Measurements from ENCODE around the gene SLC25A34. TPM values are rescaled to one million over a fixed set of nuclear protein-coding genes. Genes with fewer than 3 reads are reported as not detected.

Gene SLC25A34
- total and polyA plus RNA-seq, 7 experiments from 2014 or later = 0.08 to 4.6 (median 2.0) TPM; not detected in 1

DNA sequence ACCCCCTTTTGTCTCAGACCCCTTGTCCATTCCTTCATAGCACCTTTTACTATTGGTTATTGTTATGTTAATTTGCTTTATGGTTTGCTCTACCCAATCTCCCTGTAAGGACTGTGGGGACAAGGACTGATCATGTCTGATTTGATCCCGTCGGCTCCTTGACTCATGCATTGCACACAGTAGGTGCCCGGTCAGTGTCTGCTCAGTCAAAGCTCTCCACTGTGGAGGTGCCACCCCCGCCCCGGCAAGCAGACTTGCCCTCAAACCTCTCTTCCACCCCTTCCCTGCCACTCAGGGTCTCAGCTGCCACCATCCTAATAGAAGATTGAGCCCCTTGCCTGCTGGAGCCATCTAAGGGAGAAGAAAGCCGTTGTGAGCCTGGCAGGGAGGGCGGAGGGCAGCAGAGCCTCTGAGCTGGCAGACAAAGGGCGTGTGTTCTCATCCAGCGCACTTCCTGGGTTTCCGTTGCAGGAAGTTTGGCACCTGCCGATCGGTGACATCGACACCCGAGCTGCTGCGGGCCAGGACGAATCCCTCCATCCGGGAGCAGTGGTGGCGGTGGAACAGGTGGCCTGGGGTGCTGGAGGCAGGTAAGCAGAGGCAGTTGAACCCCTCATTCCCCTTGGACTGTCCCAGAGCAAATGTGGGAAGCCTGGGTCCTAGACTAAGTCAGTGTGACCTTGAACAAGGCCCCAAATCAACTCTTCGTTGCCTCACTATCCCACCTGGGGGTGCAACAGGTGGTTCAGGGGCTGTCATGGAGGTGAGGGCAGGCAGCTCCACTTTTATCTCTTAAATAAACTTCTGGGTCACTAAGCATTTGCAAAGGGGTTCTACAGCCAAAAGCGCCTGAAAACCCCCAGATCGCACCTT is 20.3 kb downstream of the SLC25A34 start:
- CTCF ChIA-PET = interaction anchor here (0.6 kb wide), 1 partner anchor 601 kb away, joined by 4 read pairs; no protein-coding TSS in a partner anchor
- Mint-ChIP-seq H3K27ac (peak overlapping the region in 1 of 9 donors; percentile 37), H3K27me3 (peaks cover 31 to 57% (median 37%) of the 10 kb centered on the region in 5 donors), H3K4me3 (peak overlapping the region; percentile 4 to 64 (median 42)), H3K4me1 (peaks cover 5 to 28% (median 16%) of the 10 kb centered on the region in 7 donors), H3K9me3 (peaks cover 0 to 1% (median 0%) of the 10 kb centered on the region in 11 donors), H3K36me3 (no peaks in the 10 kb centered on the region)
- DNase-seq = peak in 4 of 9 donors; percentile 15 to 25 (median 22)
- H3K27me3 ChIP-seq (ENCODE audit: control insufficient read depth in 2 of 2, insufficient read depth in 2 of 2, low read length in 2 of 2) = peaks cover 0 to 3% of the 10 kb centered on the region in 2 donors
- POLR2A ChIA-PET = no interaction called here
- H3K4me3 ChIP-seq (ENCODE audit: low read length) = no peak overlapping the region
- ATAC-seq = no peak
- H3K36me3 ChIP-seq (ENCODE audit: control insufficient read depth in 2 of 3, insufficient read depth in 3 of 3, low read length in 3 of 3) = no peaks in the 10 kb centered on the region
- H3K4me1 ChIP-seq (ENCODE audit: control insufficient read depth in 2 of 2, insufficient read depth in 2 of 2, low read length in 2 of 2) = peaks cover 0 to 5% of the 10 kb centered on the region in 2 donors
- no peak overlapping the region for H3K27ac ChIP-seq (ENCODE audit: low read depth, low read length)
- intact Hi-C loops (cut with micrococcal nuclease) = no loop called here
- no peaks in the 10 kb centered on the region for H3K9me3 ChIP-seq (ENCODE audit: control insufficient read depth in 2 of 3, low read length in 3 of 3)

DNA sequence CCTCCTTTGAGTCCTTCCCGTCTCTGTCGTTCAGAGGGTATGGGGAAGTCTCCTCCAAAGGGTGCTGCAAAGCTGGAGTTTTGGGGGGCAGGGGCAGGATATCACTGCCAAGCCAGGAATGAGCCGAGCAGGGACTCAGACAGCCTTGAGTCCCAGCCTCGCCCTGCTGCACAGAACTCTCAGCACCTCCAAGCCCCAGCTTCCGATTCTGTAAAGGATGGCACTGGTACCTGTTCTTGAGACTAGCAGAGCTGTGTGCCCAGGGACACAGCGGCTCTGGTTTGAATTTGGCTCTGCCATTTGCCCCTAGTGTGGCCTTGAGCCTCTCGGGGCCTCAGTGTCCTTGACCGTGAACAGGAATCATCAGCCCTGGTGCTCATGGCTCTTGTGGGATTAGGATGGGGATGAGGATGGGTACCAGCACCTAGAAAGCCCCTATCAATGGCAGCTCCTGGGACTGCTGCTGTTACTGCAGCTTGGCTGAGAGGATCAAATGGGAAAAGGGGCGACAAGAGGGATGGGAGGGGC is 21.0 kb downstream of the SLC25A34 start:
- Mint-ChIP-seq H3K4me3 (peak overlapping the region in 9 of 10 donors; percentile 16 to 82 (median 54)), H3K27me3 (peaks cover 31 to 63% (median 38%) of the 10 kb centered on the region in 5 donors), H3K36me3 (no peaks in the 10 kb centered on the region), H3K9me3 (peaks cover 0 to 1% (median 0%) of the 10 kb centered on the region in 11 donors), H3K27ac (no peak overlapping the region), H3K4me1 (peaks cover 5 to 28% (median 17%) of the 10 kb centered on the region in 7 donors)
- no peak for DNase-seq
- intact Hi-C loops (cut with micrococcal nuclease) = no loop called here
- Histone ChIP-seq H3K27me3 (ENCODE audit: control insufficient read depth in 2 of 2, insufficient read depth in 2 of 2, low read length in 2 of 2) (peaks cover 0 to 3% of the 10 kb centered on the region in 2 donors), H3K27ac (ENCODE audit: low read depth, low read length) (no peak overlapping the region), H3K4me1 (ENCODE audit: control insufficient read depth in 2 of 2, insufficient read depth in 2 of 2, low read length in 2 of 2) (peaks cover 0 to 5% of the 10 kb centered on the region in 2 donors), H3K36me3 (ENCODE audit: control insufficient read depth in 2 of 3, insufficient read depth in 3 of 3, low read length in 3 of 3) (no peaks in the 10 kb centered on the region), H3K4me3 (ENCODE audit: low read length) (no peak overlapping the region), H3K9me3 (ENCODE audit: control insufficient read depth in 2 of 3, low read length in 3 of 3) (no peaks in the 10 kb centered on the region)
- CTCF ChIA-PET = interaction anchor here (0.6 kb wide), 2 partner anchors 163 to 600 kb away, joined by 4 to 6 read pairs; no protein-coding TSS in a partner anchor
- no peak for ATAC-seq
- POLR2A ChIA-PET = no interaction called here

DNA sequence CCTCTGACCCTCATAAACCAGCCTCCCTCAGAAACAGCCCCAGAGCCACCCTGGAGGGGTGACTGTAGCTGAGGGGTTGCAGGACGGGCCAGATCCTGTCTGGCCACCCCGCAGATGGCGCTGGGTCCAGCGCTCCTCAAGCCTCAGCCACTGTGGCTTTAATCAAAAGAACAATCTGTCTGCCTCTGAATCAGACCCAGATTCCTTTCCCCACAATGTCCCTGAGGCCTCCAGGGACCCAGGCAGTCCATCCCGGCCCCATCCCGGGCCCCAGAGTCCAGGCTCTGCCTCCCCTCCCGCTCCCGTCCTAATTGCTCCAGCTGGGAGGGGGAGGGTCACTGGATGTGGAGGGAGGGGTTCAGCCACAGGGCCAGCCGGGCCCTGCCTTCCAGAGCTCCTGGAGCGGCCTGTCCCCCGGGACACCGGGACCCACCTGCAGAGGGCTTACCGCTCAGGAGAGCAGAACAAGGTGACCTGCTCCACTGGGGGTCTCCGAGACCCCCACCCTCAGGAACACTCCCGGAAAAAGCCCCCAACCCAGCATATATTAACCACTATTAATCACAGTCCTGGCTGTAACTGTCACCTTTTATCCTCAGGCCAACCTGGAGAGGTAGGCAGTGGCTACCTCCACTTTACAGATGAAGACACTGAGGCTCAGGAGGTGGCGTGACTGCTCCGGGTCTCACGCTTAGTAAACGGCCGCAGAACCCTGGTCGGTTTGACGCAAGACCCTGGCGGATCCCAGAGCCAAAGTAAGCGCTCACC is 21.7 kb downstream of the SLC25A34 start:
- no peaks in the 10 kb centered on the region for H3K36me3 ChIP-seq (ENCODE audit: control insufficient read depth in 2 of 3, insufficient read depth in 3 of 3, low read length in 3 of 3)
- DNase-seq = no peak
- no peak overlapping the region for H3K27ac Mint-ChIP-seq
- peaks cover 5 to 28% (median 17%) of the 10 kb centered on the region in 7 donors for H3K4me1 Mint-ChIP-seq
- peaks cover 35 to 70% (median 39%) of the 10 kb centered on the region in 5 donors for H3K27me3 Mint-ChIP-seq
- H3K4me3 Mint-ChIP-seq = peak overlapping the region; percentile 63 to 83 (median 72)
- peaks cover 0 to 3% of the 10 kb centered on the region in 2 donors for H3K27me3 ChIP-seq (ENCODE audit: control insufficient read depth in 2 of 2, insufficient read depth in 2 of 2, low read length in 2 of 2)
- H3K36me3 Mint-ChIP-seq = no peaks in the 10 kb centered on the region
- H3K27ac ChIP-seq (ENCODE audit: low read depth, low read length) = no peak overlapping the region
- peaks cover 0 to 1% (median 0%) of the 10 kb centered on the region in 11 donors for H3K9me3 Mint-ChIP-seq
- no peak for ATAC-seq
- peaks cover 0 to 5% of the 10 kb centered on the region in 2 donors for H3K4me1 ChIP-seq (ENCODE audit: control insufficient read depth in 2 of 2, insufficient read depth in 2 of 2, low read length in 2 of 2)
- intact Hi-C loops (cut with micrococcal nuclease) = no loop called here
- no peak overlapping the region for H3K4me3 ChIP-seq (ENCODE audit: low read length)
- no peaks in the 10 kb centered on the region for H3K9me3 ChIP-seq (ENCODE audit: control insufficient read depth in 2 of 3, low read length in 3 of 3)
- ChIA-PET POLR2A (no interaction called here), CTCF (interaction anchor here (0.6 kb wide), 1 partner anchor 163 kb away, joined by 6 read pairs; no protein-coding TSS in a partner anchor)

DNA sequence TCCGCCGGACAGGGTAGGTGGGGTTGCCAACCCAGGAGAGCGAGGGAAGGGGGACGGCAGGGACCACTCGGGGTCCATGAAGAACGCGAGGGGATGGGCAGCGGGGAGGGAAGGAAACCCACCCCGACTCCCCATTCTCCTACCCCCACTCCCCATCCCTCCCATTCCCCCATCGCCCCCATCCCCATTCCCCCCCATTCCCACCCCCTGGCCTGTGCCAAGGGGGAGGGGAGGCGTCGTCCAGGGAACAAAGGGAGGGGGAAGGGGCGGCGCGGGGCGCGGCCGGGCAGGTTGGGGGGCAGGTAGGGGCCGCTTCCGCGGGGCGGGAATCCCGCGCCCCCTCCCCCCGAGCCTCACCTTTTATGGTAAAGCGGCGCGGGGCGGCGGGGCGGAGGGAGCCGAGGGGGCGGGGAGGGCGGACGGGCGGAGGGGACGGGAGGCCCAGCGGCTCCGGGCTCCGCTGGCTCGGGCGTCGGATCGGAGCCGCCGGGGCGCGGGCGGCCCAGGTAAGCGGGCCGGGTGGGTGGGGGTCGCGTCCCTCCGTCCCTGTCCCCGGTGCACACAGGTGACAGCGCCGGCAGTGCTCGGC is 22.4 kb downstream of the SLC25A34 start, which contains the start of gene FBLIM1:
Gene FBLIM1 (plus strand): TSS at position 453 of the 589 bp plus-strand sequence. CDS start 6,189 bp downstream, outside the sequence.
- Histone ChIP-seq H3K27ac (ENCODE audit: low read depth, low read length) (no peak within 1 kb of the TSS), H3K9me3 (ENCODE audit: control insufficient read depth in 2 of 3, low read length in 3 of 3) (no peaks in the 10 kb centered on the region), H3K27me3 (ENCODE audit: control insufficient read depth in 2 of 2, insufficient read depth in 2 of 2, low read length in 2 of 2) (peaks cover 0 to 3% of the 10 kb centered on the region in 2 donors), H3K36me3 (ENCODE audit: control insufficient read depth in 2 of 3, insufficient read depth in 3 of 3, low read length in 3 of 3) (no peaks in the 10 kb centered on the region), H3K4me3 (ENCODE audit: low read length) (no peak within 1 kb of the TSS), H3K4me1 (ENCODE audit: control insufficient read depth in 2 of 2, insufficient read depth in 2 of 2, low read length in 2 of 2) (peaks cover 0 to 5% of the 10 kb centered on the region in 2 donors)
- ChIA-PET CTCF (no interaction called here), POLR2A (no interaction called here)
- ATAC-seq (peak; percentile 45), DNase-seq (no peak)
- Mint-ChIP-seq H3K36me3 (no peaks in the 10 kb centered on the region), H3K4me1 (peaks cover 5 to 28% (median 17%) of the 10 kb centered on the region in 7 donors), H3K27ac (no peak within 1 kb of the TSS), H3K4me3 (peak within 1 kb of the TSS; percentile 63 to 83 (median 73)), H3K9me3 (peaks cover 0 to 1% (median 0%) of the 10 kb centered on the region in 11 donors), H3K27me3 (peaks cover 36 to 68% (median 38%) of the 10 kb centered on the region in 5 donors)
- intact Hi-C loops (cut with micrococcal nuclease) = no loop called here

DNA sequence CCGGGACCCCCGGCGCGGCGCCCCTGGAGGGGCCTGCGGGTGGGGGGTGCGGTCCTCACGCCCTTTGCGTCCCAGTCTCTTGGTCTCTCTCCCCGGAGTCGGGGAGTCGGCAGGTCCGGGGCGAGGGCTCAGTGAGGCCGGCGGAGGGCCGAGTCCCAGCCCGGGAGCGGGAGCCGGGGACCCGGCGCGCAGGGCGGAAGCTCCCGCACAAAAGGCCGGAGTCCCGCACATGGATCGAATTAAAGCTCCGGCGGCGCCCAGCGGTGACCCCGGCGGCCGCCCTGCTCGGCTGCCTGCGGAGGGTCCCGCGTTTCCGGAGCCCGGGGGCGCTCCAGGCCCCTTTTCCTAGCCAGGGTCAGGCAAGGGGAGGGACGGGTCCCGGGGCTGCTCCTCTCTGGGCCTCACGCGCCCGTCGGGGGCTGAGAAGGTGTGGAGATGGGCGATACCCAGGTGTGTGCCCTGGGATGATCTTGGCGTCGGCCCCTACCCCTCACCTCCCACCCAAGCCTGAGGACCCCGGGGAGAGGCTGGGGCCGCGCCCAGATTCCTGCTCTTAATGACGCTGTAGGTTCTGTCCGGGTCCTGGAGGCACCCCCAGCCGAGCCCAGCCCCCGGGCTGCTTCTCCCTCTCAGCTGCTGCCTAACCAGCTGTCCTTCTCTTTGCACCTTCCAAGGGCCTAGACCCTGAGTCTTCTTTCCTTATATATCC is 23.0 kb downstream of the SLC25A34 start:
- H3K4me1 Mint-ChIP-seq = peaks cover 5 to 28% (median 17%) of the 10 kb centered on the region in 7 donors
- CTCF ChIA-PET = no interaction called here
- H3K27me3 Mint-ChIP-seq = peaks cover 36 to 68% (median 40%) of the 10 kb centered on the region in 5 donors

More for the DNA sequence above, 23.0 kb downstream of the SLC25A34 start:
- Histone ChIP-seq H3K27me3 (ENCODE audit: control insufficient read depth in 2 of 2, insufficient read depth in 2 of 2, low read length in 2 of 2) (peaks cover 0 to 3% of the 10 kb centered on the region in 2 donors), H3K9me3 (ENCODE audit: control insufficient read depth in 2 of 3, low read length in 3 of 3) (no peaks in the 10 kb centered on the region), H3K4me1 (ENCODE audit: control insufficient read depth in 2 of 2, insufficient read depth in 2 of 2, low read length in 2 of 2) (peaks cover 0 to 5% of the 10 kb centered on the region in 2 donors), H3K27ac (ENCODE audit: low read depth, low read length) (no peak overlapping the region), H3K36me3 (ENCODE audit: control insufficient read depth in 2 of 3, insufficient read depth in 3 of 3, low read length in 3 of 3) (no peaks in the 10 kb centered on the region), H3K4me3 (ENCODE audit: low read length) (no peak overlapping the region)
- H3K27ac Mint-ChIP-seq = no peak overlapping the region
- ATAC-seq (peak; percentile 24), DNase-seq (no peak)
- H3K9me3 Mint-ChIP-seq = peaks cover 0 to 1% (median 0%) of the 10 kb centered on the region in 11 donors
- peak overlapping the region in 9 of 10 donors; percentile 27 to 76 (median 60) for H3K4me3 Mint-ChIP-seq
- no peaks in the 10 kb centered on the region for H3K36me3 Mint-ChIP-seq
- intact Hi-C loops (cut with micrococcal nuclease) = no loop called here
- POLR2A ChIA-PET = no interaction called here

All from naive thymus-derived CD4-positive, alpha-beta T cell (primary cell).